HG03469 (cell line): Measurements from ENCODE around the gene CYP4B1.
"Not testable (repeated sequence)": the region's sequence is repeated elsewhere in the genome, so short reads cannot be mapped to it uniquely, and the experiment has no call there.

Source experiments
- ATAC-seq: cut with Tn5 transposase; IDR thresholded peaks from one replicate; pipeline ENCODE4 v1.9.1; 2021; ENCODE audit warnings: mild to moderate bottlenecking, moderate library complexity, moderate number of reproducible peaks; ENCODE audit not compliant: unreplicated experiment

CYP4B1 gene

GRCh38 chr1:46813858-46814396, 15.1 kb downstream of the CYP4B1 start:
- ATAC-seq, result no peak

DNA sequence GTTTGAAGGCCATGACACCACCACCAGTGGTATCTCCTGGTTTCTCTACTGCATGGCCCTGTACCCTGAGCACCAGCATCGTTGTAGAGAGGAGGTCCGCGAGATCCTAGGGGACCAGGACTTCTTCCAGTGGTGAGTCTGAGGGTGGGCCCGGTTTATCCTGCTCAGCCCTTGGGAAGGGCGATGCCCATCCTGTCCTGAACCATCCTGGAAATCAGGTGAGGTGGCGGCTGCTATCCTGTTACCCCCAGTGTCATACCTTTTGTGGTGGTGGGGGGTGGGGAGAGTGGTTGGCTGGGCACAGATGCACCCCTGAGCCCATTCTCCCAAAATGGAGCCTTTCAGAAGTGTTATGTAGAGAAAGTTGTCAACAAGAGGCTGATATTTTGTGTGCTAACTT, 16.3 kb downstream of the CYP4B1 start:
- ATAC-seq, result no peak

DNA sequence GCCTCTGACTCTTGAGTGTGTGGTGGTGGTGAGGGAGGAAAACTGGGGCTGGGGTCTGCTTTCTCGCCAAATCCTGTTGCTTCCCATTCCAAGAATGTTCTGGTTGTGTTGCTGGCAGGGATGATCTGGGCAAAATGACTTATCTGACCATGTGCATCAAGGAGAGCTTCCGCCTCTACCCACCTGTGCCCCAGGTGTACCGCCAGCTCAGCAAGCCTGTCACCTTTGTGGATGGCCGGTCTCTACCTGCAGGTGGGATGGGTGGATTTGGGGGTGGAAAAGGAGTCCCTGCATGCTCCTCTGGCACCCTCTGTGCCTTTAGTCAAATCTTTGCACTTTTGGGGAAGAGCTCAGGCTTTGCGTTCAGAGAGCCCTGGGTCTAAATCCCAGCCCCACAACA, 18.1 kb downstream of the CYP4B1 start:
- no peak for ATAC-seq

DNA sequence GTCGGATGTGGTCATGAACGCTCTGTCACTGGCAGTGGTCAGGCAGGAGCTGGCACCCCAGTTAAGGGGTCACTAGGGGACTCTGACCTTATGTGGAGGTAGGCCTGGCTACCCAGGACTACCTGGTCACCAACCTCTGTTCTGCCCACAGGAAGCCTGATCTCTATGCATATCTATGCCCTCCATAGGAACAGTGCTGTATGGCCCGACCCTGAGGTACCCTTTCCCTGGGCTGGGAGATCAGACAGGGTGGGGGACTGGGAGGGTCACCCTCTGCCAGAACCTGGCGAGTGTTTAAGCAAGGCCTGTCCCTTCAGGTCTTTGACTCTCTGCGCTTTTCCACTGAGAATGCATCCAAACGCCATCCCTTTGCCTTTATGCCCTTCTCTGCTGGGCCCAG, 19.0 kb downstream of the CYP4B1 start:
- ATAC-seq, result no peak

GRCh38 chr1:46818591-46818990, 19.7 kb downstream of the CYP4B1 start:
- ATAC-seq, result no peak

DNA sequence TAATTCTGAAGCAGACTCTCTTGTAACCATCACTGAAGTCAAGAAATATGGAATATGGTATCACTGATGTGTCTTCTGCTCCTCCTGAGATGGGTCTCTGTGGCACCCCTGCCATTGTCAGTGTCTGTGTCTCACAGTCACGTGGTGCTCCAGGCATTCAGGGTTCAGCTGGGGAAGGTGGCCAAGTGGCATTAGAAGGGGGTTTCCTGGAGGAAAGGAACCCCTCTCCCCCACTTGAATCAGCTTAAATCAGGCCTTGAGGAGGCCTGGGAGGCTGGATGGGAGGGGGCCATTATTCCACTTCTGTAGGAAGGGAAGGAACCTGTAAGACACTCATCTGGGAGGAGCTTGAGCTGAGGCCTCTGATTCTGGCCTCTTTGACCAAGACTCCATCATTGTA, 20.5 kb downstream of the CYP4B1 start:
- ATAC-seq, result no peak

DNA sequence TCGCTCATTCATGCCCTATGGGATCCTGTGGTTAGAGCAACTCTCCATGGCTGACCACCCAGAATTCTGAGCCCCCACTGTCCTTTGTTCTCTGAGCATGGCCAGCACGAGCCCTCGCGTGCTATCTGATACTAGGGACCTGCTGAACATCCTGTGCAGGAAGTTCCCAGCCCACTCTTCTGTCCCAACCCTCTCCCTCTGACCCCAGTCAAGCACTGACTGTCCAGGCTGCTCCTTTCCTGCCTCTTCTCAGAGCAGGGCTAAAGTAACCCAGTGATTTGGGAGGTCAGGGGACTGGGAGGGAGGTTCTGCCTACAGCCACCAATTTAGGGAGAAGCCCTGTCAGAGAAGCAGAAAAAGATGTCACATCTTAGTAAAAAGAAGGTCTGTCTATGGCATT, 21.2 kb downstream of the CYP4B1 start:
- no peak for ATAC-seq

- no peak for ATAC-seq
These were observed 21.8 kb downstream of the CYP4B1 start for GRCh38 chr1:46820560-46821060.

GRCh38 chr1:46822248-46822826, 23.5 kb downstream of the CYP4B1 start:
- no peak for ATAC-seq

DNA sequence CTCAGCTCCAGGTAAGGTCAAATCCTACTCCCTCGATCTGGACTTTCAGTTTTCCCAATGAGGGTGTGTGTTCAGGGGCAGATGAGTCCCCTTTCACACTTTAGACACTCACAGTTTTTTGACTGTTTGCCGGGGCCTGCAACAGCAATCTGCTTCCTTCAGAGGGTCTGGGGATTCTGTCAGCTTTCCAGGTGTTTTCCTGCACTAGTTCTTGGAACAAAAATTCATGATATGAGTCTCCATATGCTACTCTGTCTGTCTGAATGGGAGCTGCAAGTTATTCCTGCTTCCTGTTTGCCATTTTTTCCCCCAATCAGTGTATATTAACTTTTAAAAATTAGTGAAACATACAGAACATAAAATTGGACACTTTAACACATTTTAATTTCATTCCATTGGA, 24.3 kb downstream of the CYP4B1 start:
- ATAC-seq, result no peak

DNA sequence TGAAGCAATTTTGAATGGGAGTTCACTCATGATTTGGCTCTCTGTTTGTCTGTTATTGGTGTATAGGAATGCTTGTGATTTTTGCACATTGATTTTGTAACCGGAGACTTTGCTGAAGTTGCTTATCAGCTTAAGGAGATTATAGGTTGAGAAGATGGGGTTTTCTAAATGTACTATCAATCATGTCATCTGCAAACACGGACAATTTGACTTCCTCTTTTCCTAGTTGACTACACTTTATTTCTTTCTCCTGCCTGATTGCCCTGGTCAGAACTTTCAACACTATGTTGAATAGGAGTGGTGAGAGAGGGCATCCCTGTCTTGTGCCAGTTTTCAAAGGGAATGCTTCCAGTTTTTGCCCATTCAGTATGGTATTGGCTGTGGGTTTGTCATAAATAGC, 28.0 kb downstream of the CYP4B1 start:
- ATAC-seq, result not testable (repeated sequence)

DNA sequence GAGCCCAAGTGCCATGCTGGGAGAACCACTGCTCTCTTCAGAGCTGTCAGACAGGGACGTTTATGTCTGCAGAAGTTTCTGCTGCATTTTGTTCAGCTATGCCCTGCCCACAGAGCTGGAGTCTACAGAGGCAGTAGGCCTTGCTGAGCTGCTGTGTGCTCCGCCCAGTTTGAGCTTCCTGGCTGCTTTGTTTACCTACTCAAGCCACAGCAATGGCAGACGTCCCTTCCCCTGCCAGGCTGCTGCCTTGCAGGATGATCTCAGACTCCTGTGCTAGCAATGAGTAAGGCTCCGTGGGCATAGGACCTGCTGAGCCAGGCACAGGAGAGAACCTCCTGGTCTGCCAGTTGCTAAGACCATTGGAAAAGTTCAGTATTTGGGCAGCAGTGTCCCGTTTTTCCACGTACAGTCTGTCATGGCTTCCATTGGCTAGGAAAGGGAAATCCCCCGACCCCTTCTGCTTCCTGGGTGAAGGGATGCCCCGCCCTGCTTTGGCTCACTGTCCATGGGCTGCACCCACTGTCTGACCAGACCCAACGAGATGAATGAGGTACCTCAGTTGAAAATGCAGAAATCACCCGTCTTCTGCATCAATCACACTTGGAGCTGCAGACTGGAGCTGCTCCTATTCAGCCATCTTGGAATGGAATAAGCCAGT, 31.9 kb downstream of the CYP4B1 start:
- no peak for ATAC-seq

DNA sequence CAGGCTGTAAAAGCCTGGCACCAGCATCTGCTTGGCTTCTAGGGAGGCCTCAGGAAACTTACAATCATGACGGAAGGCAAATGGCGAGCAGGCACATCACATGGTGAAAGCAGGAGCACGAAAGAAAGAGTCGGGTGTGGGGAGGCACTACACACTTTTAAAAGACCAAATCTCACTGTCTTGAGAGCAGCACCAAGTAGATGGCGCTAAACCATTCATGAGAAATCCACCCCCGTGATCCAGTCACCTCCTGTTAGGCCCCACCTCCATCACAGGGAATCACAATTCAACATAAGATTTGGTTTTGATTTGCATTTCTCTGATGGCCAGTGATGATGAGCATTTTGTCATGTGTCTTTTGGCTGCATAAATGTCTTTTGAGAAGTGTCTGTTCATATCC, 36.6 kb downstream of the CYP4B1 start:
- not testable (repeated sequence) for ATAC-seq

GRCh38 chr1:46846386-46846785, 47.5 kb downstream of the CYP4B1 start:
- not testable (repeated sequence) for ATAC-seq

- ATAC-seq, result not testable (repeated sequence)
These were observed 58.8 kb downstream of the CYP4B1 start for GRCh38 chr1:46857660-46858065.

- no peak for ATAC-seq
These were observed 63.5 kb downstream of the CYP4B1 start for GRCh38 chr1:46862348-46862747.
